HG03432 (cell line): ENCODE measurements around the gene MSLN.

Experiments
- ATAC-seq: cut with Tn5 transposase; IDR thresholded peaks from one replicate; pipeline ENCODE4 v1.9.1; 2021; ENCODE audit warnings: mild to moderate bottlenecking, moderate library complexity; ENCODE audit not compliant: unreplicated experiment

MSLN gene

DNA sequence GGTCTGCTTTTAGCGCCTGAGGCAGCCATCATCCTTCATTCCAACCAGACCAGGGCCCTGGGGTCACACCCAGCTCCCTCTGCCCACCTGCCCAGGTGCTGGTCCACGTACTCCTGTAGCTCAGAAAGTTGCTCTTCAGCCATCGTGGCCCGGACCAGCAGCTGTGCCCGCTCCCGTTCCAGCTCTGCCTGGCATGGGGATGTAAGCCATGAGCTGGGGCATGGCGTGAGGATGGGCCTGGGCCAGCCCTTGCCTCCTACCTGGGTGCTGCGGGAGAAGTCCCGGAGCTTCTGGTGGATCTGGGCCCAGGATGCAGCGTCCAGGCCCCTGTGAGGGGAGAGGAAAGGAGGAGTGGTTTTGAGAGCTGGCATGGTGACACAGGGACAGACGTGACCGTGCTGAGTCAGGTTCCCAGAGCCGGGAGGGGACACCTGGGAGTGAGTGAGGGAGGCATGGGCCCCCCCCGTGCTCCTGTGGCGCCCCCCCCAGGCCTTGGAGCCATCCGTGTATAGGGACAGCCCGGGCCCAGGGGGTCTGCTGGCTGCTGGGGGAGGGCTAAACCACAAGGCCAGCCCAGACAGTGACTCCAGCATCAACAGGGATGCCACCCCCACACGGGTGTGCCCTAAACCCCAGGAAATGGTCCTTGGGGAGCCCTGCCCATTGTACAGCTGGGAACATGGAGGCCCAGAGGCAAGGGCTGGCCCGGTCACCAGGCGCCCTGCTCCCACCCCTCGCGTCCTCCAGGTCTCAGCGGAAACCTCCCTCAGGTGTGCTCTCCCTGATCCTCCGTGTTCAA is 37.5 kb upstream of the MSLN start:
- ATAC-seq = no peak

DNA sequence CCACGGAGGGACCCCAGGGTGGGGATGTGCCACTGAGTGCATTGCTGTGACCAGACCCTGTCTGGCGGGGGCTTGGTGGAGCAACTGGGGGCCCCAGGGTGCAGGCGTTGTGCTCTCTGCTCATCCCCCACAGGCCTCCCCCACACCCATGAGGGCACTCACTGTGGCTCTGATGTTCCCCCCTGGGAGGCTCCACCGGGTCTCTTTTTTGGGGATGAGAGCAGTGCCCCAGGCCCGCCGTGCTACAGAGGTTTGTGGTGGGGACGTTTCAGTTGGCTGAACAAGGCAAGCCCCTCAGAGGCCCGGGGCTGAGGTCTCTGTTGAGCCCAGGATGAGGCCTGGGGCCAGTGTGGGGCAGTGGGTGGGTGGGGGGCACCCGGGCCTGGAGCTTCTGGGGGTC is 36.8 kb upstream of the MSLN start:
- no peak for ATAC-seq

DNA sequence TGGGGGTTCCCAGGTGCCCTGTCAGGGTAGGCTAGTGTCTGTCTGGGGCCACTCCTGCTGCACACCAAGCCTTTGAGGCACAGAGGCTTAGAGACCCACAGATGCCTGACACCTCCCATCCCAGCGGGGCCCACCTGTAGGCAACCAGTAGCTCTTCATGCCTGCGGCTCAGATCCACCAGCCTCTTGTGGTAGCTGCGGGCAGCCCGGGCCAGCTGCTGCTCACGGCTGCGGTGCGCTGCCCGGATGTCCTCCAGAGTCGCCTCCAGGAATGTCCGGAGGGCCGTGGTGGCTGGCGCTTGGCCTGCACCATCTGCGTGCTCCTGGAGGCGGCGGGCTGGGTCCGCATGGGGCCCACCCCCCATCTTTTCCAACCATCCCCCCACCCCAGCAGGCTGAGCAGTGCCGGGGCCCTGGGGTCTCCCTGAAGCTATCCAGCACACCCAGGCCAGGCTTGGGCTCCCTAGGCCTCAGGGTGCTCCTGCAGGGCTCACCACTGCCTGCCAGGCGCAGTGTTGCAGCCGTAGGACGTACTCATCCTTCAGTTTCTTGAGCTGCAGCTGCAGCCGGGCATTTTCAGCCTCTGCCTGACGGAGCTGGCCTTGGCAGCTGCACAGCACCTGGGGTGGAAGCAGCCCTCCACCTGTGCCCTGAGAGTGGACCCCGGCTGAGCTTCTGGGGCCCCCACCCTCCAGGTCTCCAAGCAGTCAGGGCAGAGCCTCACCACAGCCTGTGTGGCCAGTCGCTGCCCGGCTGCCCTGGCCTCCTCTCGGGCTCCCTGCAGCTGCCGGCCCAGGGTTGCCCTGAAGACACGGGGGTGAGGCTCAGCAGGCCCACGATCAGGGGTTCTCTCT is 36.1 kb upstream of the MSLN start:
- ATAC-seq = no peak

DNA sequence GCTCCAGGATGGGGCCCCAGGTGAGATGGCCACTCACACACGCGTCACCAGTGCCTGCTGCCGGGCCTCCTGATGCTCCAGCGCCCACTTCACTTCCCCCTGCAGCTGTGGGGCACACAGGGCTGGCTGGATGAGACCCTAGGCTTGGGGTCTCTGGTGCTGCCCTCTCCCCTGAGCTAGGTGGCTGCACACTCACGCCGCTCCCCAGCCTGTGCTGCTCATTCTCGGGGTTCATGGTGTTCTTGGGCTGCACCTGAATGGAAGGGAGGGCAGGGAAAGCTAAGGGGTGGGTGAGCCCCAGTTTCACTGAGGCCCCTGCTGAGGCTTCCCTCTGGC is 35.5 kb upstream of the MSLN start:
- ATAC-seq = no peak

DNA sequence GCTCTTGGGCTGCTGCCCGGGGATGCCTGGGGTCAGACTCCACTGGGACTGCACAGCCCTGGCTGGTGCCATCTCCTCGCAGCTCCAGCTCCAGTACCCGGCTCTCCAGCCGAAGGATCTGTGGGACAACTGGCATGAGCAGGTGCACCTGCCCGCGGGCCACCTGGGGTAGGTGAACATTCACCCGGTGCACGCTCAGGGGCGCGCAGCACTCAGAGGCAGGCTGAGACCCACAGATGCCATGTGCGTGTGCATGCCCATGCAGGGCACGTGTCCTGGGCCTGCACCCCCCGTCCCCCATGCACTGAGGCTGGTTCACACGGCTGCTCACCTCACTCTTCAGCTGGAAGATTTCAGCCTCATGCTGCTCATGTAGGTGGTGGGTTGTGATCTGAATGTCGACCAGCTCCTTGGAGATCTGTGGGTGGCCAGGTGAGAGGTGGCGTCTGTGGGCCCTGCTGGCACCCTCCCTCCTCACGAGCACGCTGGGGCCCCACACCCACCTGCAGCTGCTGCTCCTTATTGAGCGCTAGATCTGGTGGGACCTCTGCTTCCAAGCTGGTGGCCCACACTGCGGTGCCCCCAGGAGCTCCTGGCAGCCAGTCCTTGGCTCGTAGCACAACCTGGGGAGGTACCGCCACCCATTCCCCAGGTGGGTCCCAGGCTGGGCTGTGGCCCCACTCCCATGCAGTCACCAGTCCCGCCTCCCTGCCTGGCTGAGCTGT is 34.9 kb upstream of the MSLN start:
- no peak for ATAC-seq

GRCh38 chr16:726188-726437 is 34.4 kb upstream of the MSLN start:
- no peak for ATAC-seq

DNA sequence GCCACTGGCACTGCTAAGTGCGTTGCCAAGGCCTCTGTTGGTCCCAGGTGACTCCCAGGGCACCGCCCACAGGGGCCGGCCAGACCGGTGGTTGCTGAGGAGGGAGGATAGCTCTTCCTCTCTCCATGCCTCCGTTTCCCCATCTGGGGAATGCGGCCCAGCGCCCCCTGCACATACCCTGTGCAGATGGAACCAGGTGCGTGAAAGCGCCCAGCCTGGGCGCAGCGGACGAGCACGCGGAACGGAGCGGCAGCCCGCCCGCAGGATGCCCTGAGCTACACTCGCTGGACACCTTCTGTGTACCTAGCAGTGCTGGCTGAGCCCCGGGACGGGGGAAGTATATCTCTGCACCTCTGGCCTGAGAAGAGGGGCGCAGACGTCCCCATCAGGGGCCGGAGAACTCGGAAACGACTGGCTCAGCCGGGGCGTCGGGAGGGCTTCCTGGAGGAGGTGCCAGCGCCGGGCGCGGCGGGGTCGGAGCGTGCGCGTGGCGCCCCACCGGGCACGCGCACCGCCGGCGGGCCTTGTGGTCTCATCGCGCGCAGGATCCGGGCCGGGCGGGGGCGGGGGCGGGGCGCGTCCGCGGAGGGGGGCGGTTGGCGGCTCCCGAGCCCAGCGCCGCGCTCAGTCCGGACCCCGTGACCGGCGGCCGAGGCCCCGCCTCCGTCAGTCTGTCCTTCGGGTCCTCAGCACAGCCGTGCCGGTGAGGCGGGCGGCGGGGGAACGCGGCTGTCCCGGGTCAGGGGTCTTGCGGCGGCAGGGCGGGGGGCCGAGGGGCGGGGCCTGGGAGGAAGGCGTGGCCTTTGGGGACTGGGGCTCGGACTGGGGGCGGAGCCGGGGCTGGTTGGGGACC is 33.9 kb upstream of the MSLN start, which contains the start of the genes CCDC78 and HAGHL:
TSS of gene CCDC78 (minus strand) at position 6 of the 853 bp plus-strand sequence. CDS start 76 bp downstream, outside the sequence.
TSS of gene HAGHL (plus strand) at position 669 of the 853 bp plus-strand sequence. CDS start 404 bp downstream, outside the sequence.
- peak; percentile 27 for ATAC-seq

- ATAC-seq = peak; percentile 8
Observed at GRCh38 chr16:727291-727977, 33.1 kb upstream of the MSLN start.

DNA sequence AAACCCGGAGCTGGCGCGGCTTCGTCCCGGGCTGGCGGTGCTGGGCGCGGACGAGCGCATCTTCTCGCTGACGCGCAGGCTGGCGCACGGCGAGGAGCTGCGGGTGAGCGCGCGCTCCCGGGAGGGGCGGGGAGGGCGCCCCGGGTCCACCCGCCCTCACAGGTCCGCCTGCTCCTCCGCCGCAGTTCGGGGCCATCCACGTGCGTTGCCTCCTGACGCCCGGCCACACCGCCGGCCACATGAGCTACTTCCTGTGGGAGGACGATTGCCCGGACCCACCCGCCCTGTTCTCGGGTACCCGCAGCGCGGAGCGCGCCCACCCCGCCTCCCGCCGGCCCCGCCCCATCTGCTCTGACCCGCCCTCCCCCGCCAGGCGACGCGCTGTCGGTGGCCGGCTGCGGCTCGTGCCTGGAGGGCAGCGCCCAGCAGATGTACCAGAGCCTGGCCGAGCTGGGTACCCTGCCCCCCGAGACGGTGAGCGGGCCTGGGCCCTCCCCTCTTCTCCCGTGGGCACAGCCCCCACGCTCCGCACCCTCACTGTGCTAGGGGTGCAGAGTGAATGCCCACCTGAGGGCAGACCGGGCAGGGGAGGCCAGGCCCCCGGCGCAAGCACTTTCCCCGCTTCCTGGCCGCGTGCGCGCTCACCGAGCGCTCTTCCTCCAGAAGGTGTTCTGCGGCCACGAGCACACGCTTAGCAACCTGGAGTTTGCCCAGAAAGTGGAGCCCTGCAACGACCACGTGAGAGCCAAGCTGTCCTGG is 32.2 kb upstream of the MSLN start:
- peak; percentile 36 for ATAC-seq

DNA sequence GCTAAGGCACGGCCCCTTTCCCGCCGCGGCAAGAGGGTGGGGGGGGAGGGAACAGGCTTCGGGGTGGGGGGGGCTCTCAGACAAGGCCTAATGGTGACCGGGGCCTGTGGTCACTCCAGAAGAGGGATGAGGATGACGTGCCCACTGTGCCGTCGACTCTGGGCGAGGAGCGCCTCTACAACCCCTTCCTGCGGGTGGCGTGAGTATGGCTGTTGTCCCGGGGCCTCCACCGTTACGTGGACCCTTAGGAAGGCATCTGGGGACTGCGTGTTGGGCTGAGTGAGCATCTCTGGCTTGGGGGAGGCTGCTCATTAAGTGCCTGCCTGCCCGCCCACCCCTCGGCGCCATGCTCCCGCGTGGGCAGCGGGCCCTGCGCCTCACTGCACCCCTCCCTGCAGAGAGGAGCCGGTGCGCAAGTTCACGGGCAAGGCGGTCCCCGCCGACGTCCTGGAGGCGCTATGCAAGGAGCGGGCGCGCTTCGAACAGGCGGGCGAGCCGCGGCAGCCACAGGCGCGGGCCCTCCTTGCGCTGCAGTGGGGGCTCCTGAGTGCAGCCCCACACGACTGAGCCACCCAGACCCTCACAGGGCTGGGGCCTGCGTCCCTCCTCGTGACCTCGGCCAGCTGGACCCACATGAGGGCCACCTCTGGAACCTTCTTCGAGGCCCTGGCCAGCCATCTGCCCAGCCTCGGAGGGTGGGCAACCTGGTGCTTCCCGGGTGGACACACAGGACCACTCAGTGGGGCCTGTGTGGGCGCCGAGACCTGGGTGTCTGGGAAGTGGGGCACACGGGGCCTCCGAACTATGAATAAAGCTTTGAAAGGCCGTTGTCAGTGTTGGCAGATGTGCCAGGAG is 31.4 kb upstream of the MSLN start:
- no peak for ATAC-seq

DNA sequence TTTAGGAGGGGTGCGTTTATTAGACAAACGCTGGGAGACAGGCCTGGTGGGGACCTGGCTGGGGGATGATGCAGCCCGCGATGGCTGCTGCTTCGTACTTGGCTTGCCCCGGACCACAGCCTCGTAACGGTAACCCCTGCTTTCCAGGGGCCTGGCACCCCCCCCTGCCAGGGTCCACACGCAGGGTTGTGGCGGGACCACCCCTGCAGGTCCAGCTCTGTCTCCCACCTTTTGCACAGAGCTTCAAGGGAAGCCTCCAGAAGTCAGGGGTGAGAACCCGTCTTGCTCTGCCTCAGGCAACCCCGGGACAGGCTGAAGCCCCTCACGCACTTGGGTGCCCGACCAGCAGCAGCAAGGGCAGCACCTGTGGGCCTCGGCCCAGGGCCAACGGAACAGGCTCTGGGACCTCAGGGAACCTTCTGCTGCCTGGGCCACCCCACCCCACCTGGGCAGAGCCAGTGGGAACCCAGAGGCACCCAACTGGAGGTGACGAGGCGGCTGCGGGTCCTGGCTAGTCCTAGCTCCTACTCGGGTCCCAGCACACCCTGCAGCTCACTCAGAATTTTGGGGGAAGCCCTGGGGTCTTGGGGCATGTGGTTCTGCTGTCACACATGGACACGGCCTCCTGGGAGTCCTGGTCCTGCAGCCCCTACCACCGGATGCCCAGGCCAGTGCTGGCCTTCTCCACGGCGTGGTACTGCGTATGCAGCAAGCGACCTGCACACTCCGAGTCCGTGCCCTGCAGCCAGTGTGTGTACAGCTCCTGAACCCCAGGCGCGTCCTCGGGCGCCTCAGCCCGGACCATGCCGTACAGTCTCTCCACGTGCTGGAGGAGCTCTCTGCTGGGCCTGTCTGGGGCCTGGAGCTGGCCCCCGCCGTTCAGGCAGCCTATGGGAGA is 30.5 kb upstream of the MSLN start:
- ATAC-seq = no peak

DNA sequence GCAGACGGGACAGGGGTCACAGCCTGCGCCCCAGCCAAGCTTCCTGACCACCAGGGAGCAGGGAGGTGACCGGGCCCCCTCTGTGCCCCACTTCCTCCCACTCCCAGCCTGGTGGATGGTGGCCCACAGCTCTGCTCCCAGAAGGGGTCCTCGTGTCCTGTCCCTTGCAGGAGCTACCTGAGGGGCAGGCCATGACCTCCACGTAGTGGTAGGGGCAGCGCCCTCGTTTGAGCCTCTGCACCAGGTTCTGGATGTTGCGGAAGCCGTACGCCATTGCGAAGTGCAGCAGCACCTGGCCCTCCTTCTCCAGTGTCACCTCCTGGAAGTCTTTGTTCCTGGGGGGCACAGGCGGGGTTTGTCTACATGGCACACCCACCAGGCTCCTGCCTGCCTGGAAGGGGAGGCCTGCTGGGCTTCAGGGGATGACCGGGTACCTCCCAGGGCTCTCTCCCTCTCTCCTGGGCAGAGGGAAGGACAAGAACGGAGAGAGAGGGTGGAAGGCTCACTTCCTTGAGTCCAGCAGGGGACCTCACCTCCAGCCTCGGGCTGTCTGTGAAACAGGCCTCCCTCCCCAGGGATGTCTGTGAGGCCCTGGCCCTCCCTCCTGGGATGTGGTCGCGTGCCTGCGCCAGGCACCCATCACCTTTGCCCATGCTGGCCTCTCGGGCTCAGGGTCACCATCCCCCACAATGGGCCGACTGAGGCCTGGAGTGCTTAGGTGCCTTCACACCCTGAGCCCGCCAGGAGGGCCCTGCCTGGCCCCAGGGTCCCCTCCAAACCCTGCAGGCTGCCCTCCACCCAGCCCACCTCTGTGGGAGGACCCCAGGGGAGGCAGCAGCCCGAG is 29.6 kb upstream of the MSLN start:
- no peak for ATAC-seq

DNA sequence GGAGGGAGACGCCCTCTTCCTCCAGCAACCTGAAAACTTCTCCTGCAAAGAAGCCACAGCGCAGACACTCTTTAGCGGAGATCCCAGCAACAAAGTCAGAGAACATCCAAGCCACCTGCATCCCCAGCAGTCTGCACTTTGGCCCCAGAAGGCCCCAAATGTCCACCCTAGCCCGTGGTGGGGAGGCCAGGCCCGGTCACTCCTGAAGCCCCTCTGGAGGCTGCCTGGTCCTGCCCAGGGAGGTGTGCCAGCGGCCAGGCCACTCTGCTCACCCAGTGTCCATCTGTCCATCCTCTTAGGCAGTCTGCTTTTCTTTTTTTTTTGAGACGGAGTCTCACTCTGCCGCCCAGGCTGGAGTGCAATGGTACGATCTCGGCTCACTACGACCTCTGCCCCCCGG is 28.2 kb upstream of the MSLN start:
- no peak for ATAC-seq

GRCh38 chr16:732936-733335 is 27.6 kb upstream of the MSLN start:
- no peak for ATAC-seq

- no peak for ATAC-seq
Observed at GRCh38 chr16:733382-734207, 26.9 kb upstream of the MSLN start.
